ENCODE measurements around the gene IKBIP.
"Not testable (repeated sequence)": the region's sequence is repeated elsewhere in the genome, so short reads cannot be mapped to it uniquely, and the experiment has no call there.

GRCh38 chr12:98576795-98577194 is 67.8 kb downstream of the IKBIP start:
- not testable (repeated sequence) for TF ChIP-seq CTCF, POLR2A, EP300, POLR2AphosphoS5 (IDR thresholded peaks at IDR 0.05)

Data from gastroesophageal sphincter (tissue), 3 donors.